Adipocyte (in vitro differentiated cells): ENCODE measurements around the gene RPS16.
A peak's percentile ranks its signal among the peaks of the same experiment; 100 is the strongest.
"Not testable (repeated sequence)": the region's sequence is repeated elsewhere in the genome, so short reads cannot be mapped to it uniquely, and the experiment has no call there.

Source experiments
- DNase-seq: peaks from one replicate; pipeline ENCODE4 v3.0.0-alpha.2; 2015; ENCODE audit warnings: low read depth
- H3K27me3 ChIP-seq: replicated peaks from 2 replicates; pipeline ENCODE4 v1.7.0; 2013; ENCODE audit warnings: mild to moderate bottlenecking, low read length, moderate library complexity; ENCODE audit not compliant: control insufficient read depth, insufficient read depth
- H3K36me3 ChIP-seq: 2 replicates; pipeline ENCODE4 v1.7.0; 2013; ENCODE audit warnings: low read length, mild to moderate bottlenecking, moderate library complexity; ENCODE audit not compliant: control insufficient read depth, insufficient read depth, severe bottlenecking
- H3K4me1 ChIP-seq: 2 replicates; pipeline ENCODE4 v1.7.0; 2013; ENCODE audit warnings: mild to moderate bottlenecking, low read length, moderate library complexity; ENCODE audit not compliant: control insufficient read depth, insufficient read depth
- H3K4me3 ChIP-seq: 2 replicates; pipeline ENCODE4 v1.7.0; 2013; ENCODE audit warnings: mild to moderate bottlenecking, low read length, moderate library complexity
- H3K9ac ChIP-seq: 2 replicates; pipeline ENCODE4 v1.7.0; 2013; ENCODE audit warnings: mild to moderate bottlenecking, low read length, moderate library complexity
- H3K9me3 ChIP-seq: 2 replicates; pipeline ENCODE4 v1.7.0; 2013; ENCODE audit warnings: mild to moderate bottlenecking, low read length, moderate library complexity; ENCODE audit not compliant: control insufficient read depth

The RPS16 gene

GRCh38 chr19:39435499-39436349, at the start of gene RPS16:
RPS16 (minus strand) TSS chr19:39435949; CDS start chr19:39435895, 54 bp downstream.
- H3K9ac ChIP-seq, result peak within 1 kb of the TSS; percentile 98
- peaks cover 20% of the 10 kb centered on the region for H3K4me1 ChIP-seq
- peak within 1 kb of the TSS; percentile 96 for H3K4me3 ChIP-seq
- peak; percentile 100 for DNase-seq
- H3K27me3 ChIP-seq, result no peaks in the 10 kb centered on the region
- H3K36me3 ChIP-seq, result peaks cover 31% of the 10 kb centered on the region
- H3K9me3 ChIP-seq, result no peaks in the 10 kb centered on the region

- Histone ChIP-seq H3K4me1 (peaks cover 14% of the 10 kb centered on the region), H3K36me3 (peaks cover 33% of the 10 kb centered on the region), H3K9ac (no peak overlapping the region), H3K9me3 (no peaks in the 10 kb centered on the region), H3K27me3 (no peaks in the 10 kb centered on the region), H3K4me3 (no peak overlapping the region)
- no peak for DNase-seq
These were observed 47.4 kb upstream of the RPS16 start for GRCh38 chr19:39483141-39483540.

- peaks cover 14% of the 10 kb centered on the region for H3K4me1 ChIP-seq
- no peak for DNase-seq
- peak overlapping the region; percentile 96 for H3K9ac ChIP-seq
- H3K4me3 ChIP-seq, result peak overlapping the region; percentile 97
- no peaks in the 10 kb centered on the region for H3K9me3 ChIP-seq
- H3K27me3 ChIP-seq, result no peaks in the 10 kb centered on the region
- peaks cover 24% of the 10 kb centered on the region for H3K36me3 ChIP-seq
These were observed 45.9 kb upstream of the RPS16 start for GRCh38 chr19:39481676-39482075.

DNA sequence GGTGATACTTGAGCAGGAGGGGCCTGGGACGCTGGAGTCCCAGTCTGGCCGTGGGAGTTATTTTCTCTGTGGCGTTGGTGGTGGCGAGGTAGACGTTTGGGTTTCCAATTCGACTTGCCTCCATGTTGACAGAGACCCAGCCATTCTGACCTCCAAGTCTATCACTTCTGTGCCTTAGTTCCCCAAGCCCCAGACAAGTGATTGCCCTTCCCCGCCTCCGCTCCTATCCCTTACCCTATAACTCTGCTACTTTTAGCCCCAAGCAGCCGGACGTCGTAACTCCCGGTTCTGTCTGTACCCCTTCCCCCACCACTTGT, 45.4 kb upstream of the RPS16 start:
- Histone ChIP-seq H3K9me3 (no peaks in the 10 kb centered on the region), H3K4me1 (peaks cover 14% of the 10 kb centered on the region), H3K9ac (peak overlapping the region; percentile 96), H3K36me3 (peaks cover 24% of the 10 kb centered on the region), H3K27me3 (no peaks in the 10 kb centered on the region), H3K4me3 (peak overlapping the region; percentile 97)
- DNase-seq, result peak; percentile 39

DNA sequence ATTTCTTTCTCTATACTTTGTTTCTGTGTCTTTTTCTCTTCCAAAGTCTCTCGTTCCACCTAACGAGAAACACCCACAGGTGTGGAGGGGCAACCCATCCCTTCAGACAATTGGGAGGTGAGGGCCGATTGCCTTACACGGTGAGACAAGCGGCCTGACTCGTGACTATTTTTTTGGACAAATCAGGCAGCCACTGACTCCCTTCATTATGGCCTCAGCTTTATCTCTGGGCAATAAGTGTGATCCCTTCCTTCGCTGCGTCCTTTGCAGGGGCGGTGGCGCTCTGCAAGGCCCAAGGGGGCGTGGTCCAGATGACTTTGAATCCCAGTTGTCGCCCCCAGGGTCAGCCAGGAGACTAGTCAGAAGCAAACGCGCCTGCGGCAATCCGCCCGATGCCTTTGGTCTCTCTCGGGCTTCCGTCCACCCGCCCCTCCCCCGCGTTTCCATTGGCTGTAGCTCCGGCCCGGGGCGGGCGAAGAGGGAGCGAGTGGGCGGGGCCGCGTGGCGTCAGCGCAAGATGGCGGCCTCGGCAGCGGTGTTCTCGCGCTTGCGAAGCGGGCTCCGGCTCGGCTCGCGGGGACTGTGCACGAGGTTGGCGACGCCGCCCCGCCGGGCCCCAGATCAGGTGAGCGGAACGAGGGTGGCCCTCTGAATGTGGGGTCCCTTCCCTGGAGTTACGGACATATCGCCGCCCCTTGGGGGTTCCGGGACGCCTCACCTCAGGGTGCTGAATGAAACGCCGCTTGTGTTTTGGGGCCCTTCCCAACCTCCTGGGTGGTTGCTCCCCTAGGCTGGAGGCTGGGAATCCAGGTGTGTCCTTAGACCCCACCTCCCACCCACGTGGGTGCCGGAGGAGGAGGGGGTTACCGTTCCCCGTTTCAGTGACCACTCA, 44.8 kb upstream of the RPS16 start, which contains the start of gene TIMM50:
TSS of gene TIMM50 (plus strand) at position 502 of the 892 bp plus-strand sequence. CDS start at position 518, 16 bp downstream.
- Histone ChIP-seq H3K27me3 (no peaks in the 10 kb centered on the region), H3K4me3 (peak within 1 kb of the TSS; percentile 97)

GRCh38 chr19:39479916-39480315, 44.2 kb upstream of the RPS16 start:
- no peak for DNase-seq
- peak overlapping the region; percentile 97 for H3K4me3 ChIP-seq
- H3K9ac ChIP-seq, result peak overlapping the region; percentile 96

More for the DNA sequence above, 44.8 kb upstream of the RPS16 start, which contains the start of gene TIMM50:
- Histone ChIP-seq H3K9me3 (no peaks in the 10 kb centered on the region), H3K4me1 (peaks cover 14% of the 10 kb centered on the region), H3K9ac (peak within 1 kb of the TSS; percentile 96), H3K36me3 (peaks cover 24% of the 10 kb centered on the region)
- peak; percentile 99 for DNase-seq

GRCh38 chr19:39479319-39479801, 43.6 kb upstream of the RPS16 start:
- H3K4me3 ChIP-seq, H3K9ac ChIP-seq, H3K27me3 ChIP-seq, H3K9me3 ChIP-seq, DNase-seq: not testable (repeated sequence)
- Histone ChIP-seq H3K36me3 (peaks cover 27% of the 10 kb centered on the region), H3K4me1 (peaks cover 14% of the 10 kb centered on the region)

More at GRCh38 chr19:39479916-39480315, 44.2 kb upstream of the RPS16 start:
- Histone ChIP-seq H3K9me3 (no peaks in the 10 kb centered on the region), H3K27me3 (no peaks in the 10 kb centered on the region), H3K4me1 (peaks cover 14% of the 10 kb centered on the region), H3K36me3 (peaks cover 21% of the 10 kb centered on the region)

DNA sequence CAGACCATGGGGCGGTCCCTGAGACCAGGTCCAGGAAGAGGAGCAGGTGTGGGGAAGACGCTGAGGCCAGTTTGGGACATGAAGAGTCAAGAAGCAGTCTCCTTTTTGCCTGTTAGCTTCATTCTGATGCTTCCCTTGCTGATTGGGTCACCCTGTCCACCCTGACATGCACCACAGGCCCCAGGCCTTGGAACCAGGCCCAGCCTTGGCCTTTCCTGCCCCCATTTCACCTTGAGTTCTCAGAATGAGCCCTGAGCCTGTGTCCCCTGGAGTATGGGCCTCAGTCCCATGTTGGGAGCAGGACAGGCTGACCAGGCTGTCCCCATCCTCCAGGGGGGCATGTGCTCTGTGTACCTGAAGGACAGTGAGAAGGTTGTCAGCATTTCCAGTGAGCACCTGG, 40.0 kb upstream of the RPS16 start:
- Histone ChIP-seq H3K9me3 (no peaks in the 10 kb centered on the region), H3K27me3 (no peaks in the 10 kb centered on the region), H3K36me3 (peaks cover 58% of the 10 kb centered on the region), H3K4me1 (peaks cover 6% of the 10 kb centered on the region), H3K4me3 (no peak overlapping the region), H3K9ac (no peak overlapping the region)
- no peak for DNase-seq

GRCh38 chr19:39474139-39474620, 38.4 kb upstream of the RPS16 start:
- H3K36me3 ChIP-seq, result peaks cover 74% of the 10 kb centered on the region
- H3K4me3 ChIP-seq, result no peak overlapping the region

GRCh38 chr19:39473443-39473960, 37.8 kb upstream of the RPS16 start:
- Histone ChIP-seq H3K9me3 (no peaks in the 10 kb centered on the region), H3K4me3 (no peak overlapping the region), H3K36me3 (peaks cover 81% of the 10 kb centered on the region), H3K27me3 (no peaks in the 10 kb centered on the region), H3K4me1 (no peaks in the 10 kb centered on the region), H3K9ac (no peak overlapping the region)
- no peak for DNase-seq

More at GRCh38 chr19:39474139-39474620, 38.4 kb upstream of the RPS16 start:
- H3K9me3 ChIP-seq, result no peaks in the 10 kb centered on the region
- H3K9ac ChIP-seq, result no peak overlapping the region
- peak; percentile 74 for DNase-seq
- no peaks in the 10 kb centered on the region for H3K4me1 ChIP-seq
- H3K27me3 ChIP-seq, result no peaks in the 10 kb centered on the region
